Transverse colon (tissue), 4 donors: ENCODE measurements around the gene CSF1R. TPM values are rescaled to one million over a fixed set of nuclear protein-coding genes. Genes with fewer than 3 reads are reported as not detected.
A peak's percentile ranks its signal among the peaks of the same experiment; 100 is the strongest.
"Not testable (repeated sequence)": the region's sequence is repeated elsewhere in the genome, so short reads cannot be mapped to it uniquely, and the experiment has no call there.

Experiments used
- DNase-seq: peaks from one replicate; pipeline ENCODE4 v3.0.0-alpha.2; 2019
- H3K27ac ChIP-seq, 4 donors: fragments of 200-600 bp; sonication (generic); 2 replicates each; pipeline ENCODE4 v1.5.1; 2016 to 2018; ENCODE audit warnings: inconsistent platforms in 4 of 4
- H3K27me3 ChIP-seq: fragments of 200-600 bp; sonication (generic); 2 replicates; pipeline ENCODE4 v1.5.1; 2017; ENCODE audit warnings: inconsistent platforms
- H3K36me3 ChIP-seq, 4 donors: fragments of 200-600 bp; sonication (generic); 2 replicates each; pipeline ENCODE4 v1.5.1; 2017 to 2019; ENCODE audit warnings: inconsistent platforms in 4 of 4
- H3K4me1 ChIP-seq, 4 donors: fragments of 200-600 bp; sonication (generic); 2 replicates each; pipeline ENCODE4 v1.5.1; 2017 to 2020; ENCODE audit warnings: inconsistent platforms in 4 of 4
- H3K4me3 ChIP-seq, 4 donors: fragments of 200-600 bp; sonication (generic); 1 replicate in 1 of 4; 2 replicates in 3 of 4; pipeline versions ENCODE4 v1.5.1 to v1.6.1; 2017 to 2019; ENCODE audit warnings: inconsistent platforms in 4 of 4
- H3K9me3 ChIP-seq, 2 donors: fragments of 200-600 bp; sonication (generic); 2 replicates each; pipeline ENCODE4 v1.5.1; 2017 to 2019; ENCODE audit warnings: inconsistent platforms in 2 of 2
- EP300 ChIP-seq: sonication (generic); formaldehyde crosslinking; IDR thresholded peaks from one replicate; pipeline ENCODE4 v1.6.1; 2017; ENCODE audit warnings: antibody characterized with exemption, low read depth
- POLR2A ChIP-seq: fragments of 450-650 bp; IDR thresholded peaks from one replicate; pipeline ENCODE4 v1.6.1; 2016; ENCODE audit warnings: antibody characterized with exemption, mild to moderate bottlenecking, moderate library complexity
- POLR2AphosphoS5 ChIP-seq, 3 donors: sonication (generic); formaldehyde crosslinking; IDR thresholded peaks; one replicate each; pipeline ENCODE4 v1.6.1; 2016; ENCODE audit warnings: antibody characterized with exemption in 3 of 3
- WGBS, 2 donors: methylation state at CpG; one replicate each; pipeline ENCODE4 v1.1.5; 2018; ENCODE audit warnings: low coverage in 1 of 2; 5-methylcytosine and 5-hydroxymethylcytosine counted together
- in situ Hi-C, 4 donors: fragments of 200-750 bp; cut with MboI; loops; one replicate each; pipeline versions ENCODE4 v1.15.0 to v1.15.1; 2017; ENCODE audit warnings: low sequenced_read_pairs in 3 of 4, low pct_ligation_motif_present in 1 of 4, low pct_unique_long_range_greater_than_20kb in 1 of 4
- intact Hi-C: fragments of 100-400 bp; cut with DNase I; formaldehyde crosslinking; loops from one replicate; pipeline ENCODE4 v1.15.1; 2023; ENCODE audit warnings: low total_unique reads
- total RNA-seq, 4 donors: library from RNA; depleted of rRNA; stranded (reverse); fragments of >200 nt; gene quantifications; one replicate each; pipeline ENCODE4 v1.1.0, GENCODE V29; 2016
- TF ChIP-seq, protein P1 (sequence below), 5 experiments: fragments of 200-600 bp in 3 of 5; fragments of 450-650 bp in 2 of 5; sonication (generic) in 3 of 5; IDR thresholded peaks; 1 replicate in 2 of 5; 2 replicates in 3 of 5; pipeline ENCODE4 v1.5.1; 2016 to 2017; ENCODE audit warnings: antibody characterized with exemption in 5 of 5, inconsistent platforms in 3 of 5, mild to moderate bottlenecking in 2 of 5, moderate library complexity in 1 of 5

Gene CSF1R
- total RNA-seq, 4 donors from 2014 or later = 0.60 to 38.9 (median 14.7) TPM

DNA sequence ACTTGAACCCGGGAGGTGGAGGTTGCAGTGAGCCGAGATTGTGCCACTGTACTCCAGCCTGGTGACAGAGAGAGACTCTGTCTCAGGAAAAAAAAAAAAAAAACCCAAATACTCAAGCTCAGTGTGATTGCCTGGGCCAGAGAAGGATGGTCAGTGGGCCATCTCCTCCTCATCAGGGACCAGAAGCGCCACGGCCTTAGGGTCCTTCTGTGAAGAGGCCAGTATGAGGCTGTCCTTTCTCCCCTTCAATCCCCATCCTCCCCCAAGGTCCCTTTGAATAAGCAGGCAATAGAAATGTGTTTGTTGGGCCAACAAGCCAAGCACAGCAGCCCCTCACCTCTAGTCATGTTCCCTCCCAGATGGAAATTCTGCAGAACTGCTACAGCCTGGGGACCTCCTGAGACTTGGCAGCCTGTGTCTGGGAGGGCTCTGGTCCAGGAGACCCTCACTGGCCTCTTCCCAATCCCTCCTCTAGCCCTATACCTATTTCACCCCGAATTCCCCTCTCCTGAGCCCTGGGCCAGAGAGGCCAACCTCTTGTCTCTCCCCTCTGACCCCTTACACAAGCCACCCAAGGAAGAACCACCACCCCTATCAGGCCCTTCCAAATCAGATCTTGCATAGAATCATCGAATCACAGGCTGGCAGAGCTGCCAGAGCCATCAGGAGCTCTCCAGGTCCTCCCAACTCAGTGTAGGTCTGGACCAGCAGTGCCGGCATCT lies 1.0 kb downstream of the CSF1R start:
- no peaks in the 10 kb centered on the region for H3K4me1 ChIP-seq
- in situ Hi-C loops = no loop called here
- whole genome bisulfite sequencing, 2 donors = 66 to 84% methylated on average over 4 to 7 of the region's 7 CpGs
- no peaks in the 10 kb centered on the region for H3K27me3 ChIP-seq
- H3K27ac ChIP-seq = no peak overlapping the region
- intact Hi-C loops = no loop called here
- peak overlapping the region in 2 of 4 donors; percentile 1 to 2 for H3K4me3 ChIP-seq
- TF ChIP-seq, protein P1, sequence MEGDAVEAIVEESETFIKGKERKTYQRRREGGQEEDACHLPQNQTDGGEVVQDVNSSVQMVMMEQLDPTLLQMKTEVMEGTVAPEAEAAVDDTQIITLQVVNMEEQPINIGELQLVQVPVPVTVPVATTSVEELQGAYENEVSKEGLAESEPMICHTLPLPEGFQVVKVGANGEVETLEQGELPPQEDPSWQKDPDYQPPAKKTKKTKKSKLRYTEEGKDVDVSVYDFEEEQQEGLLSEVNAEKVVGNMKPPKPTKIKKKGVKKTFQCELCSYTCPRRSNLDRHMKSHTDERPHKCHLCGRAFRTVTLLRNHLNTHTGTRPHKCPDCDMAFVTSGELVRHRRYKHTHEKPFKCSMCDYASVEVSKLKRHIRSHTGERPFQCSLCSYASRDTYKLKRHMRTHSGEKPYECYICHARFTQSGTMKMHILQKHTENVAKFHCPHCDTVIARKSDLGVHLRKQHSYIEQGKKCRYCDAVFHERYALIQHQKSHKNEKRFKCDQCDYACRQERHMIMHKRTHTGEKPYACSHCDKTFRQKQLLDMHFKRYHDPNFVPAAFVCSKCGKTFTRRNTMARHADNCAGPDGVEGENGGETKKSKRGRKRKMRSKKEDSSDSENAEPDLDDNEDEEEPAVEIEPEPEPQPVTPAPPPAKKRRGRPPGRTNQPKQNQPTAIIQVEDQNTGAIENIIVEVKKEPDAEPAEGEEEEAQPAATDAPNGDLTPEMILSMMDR (IDR thresholded peaks at IDR 0.05) = no peak
- TF ChIP-seq POLR2AphosphoS5 (IDR thresholded peaks at IDR 0.05) = no peak
- no peak for TF ChIP-seq POLR2A
- TF ChIP-seq EP300 = no peak
- no peak for DNase-seq
- no peaks in the 10 kb centered on the region for H3K36me3 ChIP-seq
- no peaks in the 10 kb centered on the region for H3K9me3 ChIP-seq

DNA sequence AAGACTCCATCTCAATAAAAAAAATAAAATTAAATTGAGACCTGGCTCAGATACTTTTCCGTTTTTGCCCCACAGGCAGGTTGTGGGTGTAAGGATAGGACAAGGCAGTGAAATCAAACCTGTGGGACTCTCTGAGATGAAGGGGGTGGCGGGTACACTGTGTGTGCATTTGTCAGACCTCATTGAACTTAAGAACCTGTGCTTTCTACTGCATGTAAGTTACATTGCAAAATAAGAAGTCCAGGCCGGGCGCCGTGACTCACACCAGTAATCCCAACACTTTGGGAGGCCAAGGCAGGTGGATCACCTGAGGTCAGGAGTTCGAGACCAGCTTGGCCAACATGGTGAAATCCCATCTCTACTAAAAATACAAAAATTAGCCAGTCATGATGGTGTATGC lies 1.6 kb downstream of the CSF1R start:
- WGBS, 2 donors = 92% methylated on average over 6 of the region's 6 CpGs; no CpG with 5 or more reads in 1 of the 2 donors
- intact Hi-C loops, H3K36me3 ChIP-seq, in situ Hi-C loops, H3K4me1 ChIP-seq, H3K27ac ChIP-seq, H3K9me3 ChIP-seq, DNase-seq, H3K27me3 ChIP-seq: not testable (repeated sequence)
- peak overlapping the region in 1 of 4 donors; percentile 1 for H3K4me3 ChIP-seq

DNA sequence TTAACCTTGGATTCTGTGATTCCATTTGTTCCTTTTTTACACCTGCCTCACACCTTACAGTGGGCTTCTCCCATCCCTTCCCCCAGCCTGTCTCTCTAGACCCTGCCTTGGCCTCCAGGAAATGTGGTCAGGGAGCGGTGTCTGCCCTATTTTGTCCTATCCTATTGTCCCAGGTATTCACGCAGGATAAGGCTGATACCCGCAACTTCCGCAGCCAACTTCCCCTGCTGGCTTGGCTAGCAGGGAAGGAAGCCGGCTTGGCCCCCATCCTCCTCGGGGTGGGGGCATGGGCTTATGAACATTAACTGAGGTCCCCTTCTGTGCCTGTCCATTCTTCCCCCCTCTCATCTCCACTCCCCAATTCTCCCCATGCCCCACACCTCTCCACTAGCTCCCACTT lies 3.5 kb downstream of the CSF1R start:
- intact Hi-C loops = no loop called here
- H3K9me3 ChIP-seq = no peaks in the 10 kb centered on the region
- WGBS, 2 donors = 81% methylated on average over 6 of the region's 6 CpGs; no CpG with 5 or more reads in 1 of the 2 donors
- in situ Hi-C loops = no loop called here
- peak overlapping the region in 3 of 4 donors; percentile 7 to 36 (median 23) for H3K27ac ChIP-seq
- H3K36me3 ChIP-seq = no peaks in the 10 kb centered on the region
- no peaks in the 10 kb centered on the region for H3K4me1 ChIP-seq
- no peaks in the 10 kb centered on the region for H3K27me3 ChIP-seq
- TF ChIP-seq POLR2A = no peak
- TF ChIP-seq POLR2AphosphoS5 (IDR thresholded peaks at IDR 0.05) = no peak
- TF ChIP-seq, protein P1 (IDR thresholded peaks at IDR 0.05) = no peak
- no peak for TF ChIP-seq EP300
- DNase-seq = no peak
- H3K4me3 ChIP-seq = peak overlapping the region in 1 of 4 donors; percentile 6

DNA sequence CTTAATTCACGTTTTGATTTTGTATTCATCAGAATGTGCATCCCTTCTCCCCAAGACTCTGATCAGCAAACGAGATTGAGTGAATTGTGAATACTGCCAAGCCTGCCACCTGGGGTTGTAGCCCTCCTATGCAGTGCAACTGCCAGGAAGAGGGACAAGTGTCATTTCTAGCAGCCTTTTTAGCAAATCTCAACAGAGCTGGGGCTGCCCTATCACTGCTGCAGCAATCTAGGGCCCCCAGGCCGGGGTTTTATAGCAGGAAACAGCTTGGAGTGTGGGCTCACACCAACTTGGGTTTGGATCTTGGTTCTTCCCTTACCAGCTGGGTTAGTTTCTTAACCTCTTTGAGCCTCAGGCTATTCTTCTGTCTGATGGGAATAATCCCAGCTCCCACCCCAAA lies 4.0 kb downstream of the CSF1R start:
- Histone ChIP-seq H3K36me3 (no peaks in the 10 kb centered on the region), H3K27ac (peak overlapping the region; percentile 7 to 36 (median 16)), H3K27me3 (no peaks in the 10 kb centered on the region), H3K4me1 (no peaks in the 10 kb centered on the region), H3K4me3 (no peak overlapping the region), H3K9me3 (no peaks in the 10 kb centered on the region)
- no peak for TF ChIP-seq POLR2AphosphoS5 (IDR thresholded peaks at IDR 0.05)
- TF ChIP-seq, protein P1 (IDR thresholded peaks at IDR 0.05) = no peak
- TF ChIP-seq POLR2A = no peak
- no peak for TF ChIP-seq EP300
- 45 to 50% methylated on average over 2 to 3 of the region's 3 CpGs for WGBS, 2 donors
- no peak for DNase-seq
- intact Hi-C loops = no loop called here
- in situ Hi-C loops = no loop called here
